GM12878 (cell line): ENCODE results near the gene IRS1. TPM values are rescaled to one million over a fixed set of nuclear protein-coding genes. Genes with fewer than 3 reads are reported as not detected.
A peak's percentile ranks its signal among the peaks of the same experiment; 100 is the strongest.

Experiments used
- BHLHE40 ChIP-seq, 2 experiments: fragments of 450-650 bp in 1 of 2; IDR thresholded peaks; 2 replicates each; pipeline ENCODE4 v1.6.1; 2011 to 2017; ENCODE audit warnings: low read depth in 2 of 2, borderline replicate concordance in 1 of 2, improper control_type of control experiment in 1 of 2, low read length in 1 of 2, mild to moderate bottlenecking in 1 of 2
- CHD2 ChIP-seq: IDR thresholded peaks from 2 replicates; pipeline ENCODE4 v1.6.1; 2011; ENCODE audit warnings: low read depth, low read length, improper control_type of control experiment, borderline replicate concordance
- CREM ChIP-seq: IDR thresholded peaks from 2 replicates; pipeline ENCODE4 v1.6.1; 2014; ENCODE audit warnings: antibody characterized with exemption, low read depth
- E2F8 ChIP-seq: fragments of 450-650 bp; IDR thresholded peaks from 2 replicates; pipeline ENCODE4 v1.6.1; 2018; ENCODE audit warnings: mild to moderate bottlenecking, low read depth, moderate library complexity; ENCODE audit not compliant: partially characterized antibody
- FOXK2 ChIP-seq: fragments of 450-650 bp; IDR thresholded peaks from 2 replicates; pipeline ENCODE4 v1.6.1; 2017; ENCODE audit warnings: mild to moderate bottlenecking, moderate library complexity
- HDGF ChIP-seq: fragments of 450-650 bp; IDR thresholded peaks from 2 replicates; pipeline ENCODE4 v1.6.1; 2016; ENCODE audit warnings: antibody characterized with exemption
- KLF5 ChIP-seq: fragments of 450-650 bp; IDR thresholded peaks from 2 replicates; pipeline ENCODE4 v1.6.1; 2014; ENCODE audit warnings: mild to moderate bottlenecking; ENCODE audit not compliant: partially characterized antibody
- PKNOX1 ChIP-seq: fragments of 450-650 bp; IDR thresholded peaks from 2 replicates; pipeline ENCODE4 v1.6.1; 2016; ENCODE audit warnings: mild to moderate bottlenecking
- RB1 ChIP-seq: fragments of 450-650 bp; formaldehyde crosslinking; IDR thresholded peaks from 2 replicates; pipeline ENCODE4 v1.6.1; 2017; ENCODE audit warnings: mild to moderate bottlenecking, borderline replicate concordance
- REST ChIP-seq: IDR thresholded peaks from 2 replicates; pipeline ENCODE4 v1.6.1; 2012; ENCODE audit warnings: mild to moderate bottlenecking, low read depth, low read length
- TCF12 ChIP-seq: IDR thresholded peaks from 2 replicates; pipeline ENCODE4 v1.6.1; 2011; ENCODE audit warnings: low read depth, mild to moderate bottlenecking, low read length
- polyA plus RNA-seq, 11 experiments: library from polyadenylated mRNA; depleted of rRNA in 4 of 11; unstranded in 6 of 11; stranded (reverse) in 5 of 11; fragments of >200 nt; fragmentation: Nextera tagmentation in 4 of 11; fragmentation: Illumina TruSeq in 1 of 11; extraction: Ambion mirVana in 4 of 11; extraction: Trizol in 1 of 11; gene quantifications; 1 replicate in 1 of 11; 2 replicates in 10 of 11; pipeline versions ENCODE4 v1.2.1 to v1.2.3, GENCODE V29; 2011 to 2016; ENCODE audit warnings: inconsistent platforms in 2 of 11, missing spikeins in 2 of 11, low read depth in 1 of 11
- total RNA-seq, 4 experiments: library from RNA; depleted of rRNA in 3 of 4; stranded (reverse); fragments of >200 nt in 3 of 4; fragmentation: Illumina TruSeq in 1 of 4; extraction: Trizol in 1 of 4; gene quantifications; 2 replicates each; pipeline versions ENCODE4 v1.2.1 to v1.2.3, GENCODE V29; 2013 to 2021

Gene IRS1
- total and polyA plus RNA-seq, 10 of the 15 experiments (the other 5 are each of a cell fraction or from before 2014, with no cell fraction given) = 0.03 to 1.7 (median 0.34) TPM

- TF ChIP-seq REST (no peak), CHD2 (0 out of 2 replicates have a peak, but pooled peaks have one; percentile 26), PKNOX1 (peak; percentile 98), CREM (no peak), HDGF (peak; percentile 40; the same call in 1 of the 2 replicates), FOXK2 (no peak), KLF5 (no peak), BHLHE40 (IDR thresholded peaks at IDR 0.05; ENCODE audit: borderline replicate concordance in 1 of 2, low read depth in 2 of 2, low read length in 1 of 2) (peak in 1 of 2 experiments; percentile 31; a peak in 1 of 4 replicates), RB1 (peak; percentile 50; the same call in 1 of the 2 replicates), TCF12 (no peak), E2F8 (no peak)
Observed at GRCh38 chr2:226800941-226801784, 1.5 kb upstream of the IRS1 start (continued).
